ENCODE data around the gene POU2AF1.
"Not testable (repeated sequence)": the region's sequence is repeated elsewhere in the genome, so short reads cannot be mapped to it uniquely, and the experiment has no call there.

The POU2AF1 gene

GRCh38 chr11:111395749-111396148, 16.7 kb upstream of the POU2AF1 start:
- H3K79me2 ChIP-seq (ENCODE audit: insufficient read depth, low read length), result 0 out of 2 replicates have a peak, but pooled peaks cover 9% of the 10 kb centered on the region
- H4K20me1 ChIP-seq (ENCODE audit: low read depth, low read length), result no peaks in the 10 kb centered on the region
- H3K4me2 ChIP-seq (ENCODE audit: low read depth, low read length, poor library complexity, severe bottlenecking), result no peak overlapping the region
- no peak for TF ChIP-seq EZH2phosphoT487 (conservative IDR thresholded peaks at IDR 0.05; ENCODE audit: low read length)
- TF ChIP-seq, protein P1, sequence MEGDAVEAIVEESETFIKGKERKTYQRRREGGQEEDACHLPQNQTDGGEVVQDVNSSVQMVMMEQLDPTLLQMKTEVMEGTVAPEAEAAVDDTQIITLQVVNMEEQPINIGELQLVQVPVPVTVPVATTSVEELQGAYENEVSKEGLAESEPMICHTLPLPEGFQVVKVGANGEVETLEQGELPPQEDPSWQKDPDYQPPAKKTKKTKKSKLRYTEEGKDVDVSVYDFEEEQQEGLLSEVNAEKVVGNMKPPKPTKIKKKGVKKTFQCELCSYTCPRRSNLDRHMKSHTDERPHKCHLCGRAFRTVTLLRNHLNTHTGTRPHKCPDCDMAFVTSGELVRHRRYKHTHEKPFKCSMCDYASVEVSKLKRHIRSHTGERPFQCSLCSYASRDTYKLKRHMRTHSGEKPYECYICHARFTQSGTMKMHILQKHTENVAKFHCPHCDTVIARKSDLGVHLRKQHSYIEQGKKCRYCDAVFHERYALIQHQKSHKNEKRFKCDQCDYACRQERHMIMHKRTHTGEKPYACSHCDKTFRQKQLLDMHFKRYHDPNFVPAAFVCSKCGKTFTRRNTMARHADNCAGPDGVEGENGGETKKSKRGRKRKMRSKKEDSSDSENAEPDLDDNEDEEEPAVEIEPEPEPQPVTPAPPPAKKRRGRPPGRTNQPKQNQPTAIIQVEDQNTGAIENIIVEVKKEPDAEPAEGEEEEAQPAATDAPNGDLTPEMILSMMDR (IDR thresholded peaks at IDR 0.05; ENCODE audit: insufficient read depth, low read length, poor library complexity, severe bottlenecking), result no peak
- H3K9me3 ChIP-seq (ENCODE audit: insufficient read depth, low read length), result no peaks in the 10 kb centered on the region
- peak overlapping the region; percentile 75; the same call in 1 of the 2 replicates for H3K9ac ChIP-seq (ENCODE audit: low read length)
- peak overlapping the region; percentile 98 for H3K27ac ChIP-seq (ENCODE audit: low read depth, low read length)
- no peaks in the 10 kb centered on the region for H3K27me3 ChIP-seq (ENCODE audit: low read length)
- no peak overlapping the region for H2AFZ ChIP-seq (ENCODE audit: low read depth, low read length, severe bottlenecking)
- peaks cover 46% of the 10 kb centered on the region for H3F3A ChIP-seq (ENCODE audit: insufficient read depth)
- no peaks in the 10 kb centered on the region for H3K36me3 ChIP-seq (ENCODE audit: low read length)
- no peaks in the 10 kb centered on the region for H3K9me2 ChIP-seq (replicated peaks; ENCODE audit: insufficient read depth, low read length)
- no peak overlapping the region for H3K4me3 ChIP-seq (ENCODE audit: insufficient read depth, low read length, poor library complexity, severe bottlenecking)

GRCh38 chr11:111395081-111395480, 16.0 kb upstream of the POU2AF1 start:
- Histone ChIP-seq H3F3A (ENCODE audit: insufficient read depth) (peaks cover 41% of the 10 kb centered on the region), H3K79me2 (ENCODE audit: insufficient read depth, low read length) (0 out of 2 replicates have a peak, but pooled peaks cover 9% of the 10 kb centered on the region), H3K27ac (ENCODE audit: low read depth, low read length) (peak overlapping the region; percentile 98), H2AFZ (ENCODE audit: low read depth, low read length, severe bottlenecking) (no peak overlapping the region), H3K4me2 (ENCODE audit: low read depth, low read length, poor library complexity, severe bottlenecking) (peak overlapping the region; percentile 43), H3K27me3 (ENCODE audit: low read length) (no peaks in the 10 kb centered on the region), H3K9ac (ENCODE audit: low read length) (peak overlapping the region; percentile 75; the same call in 1 of the 2 replicates), H3K4me3 (ENCODE audit: insufficient read depth, low read length, poor library complexity, severe bottlenecking) (no peak overlapping the region), H4K20me1 (ENCODE audit: low read depth, low read length) (no peaks in the 10 kb centered on the region), H3K9me3 (ENCODE audit: insufficient read depth, low read length) (no peaks in the 10 kb centered on the region), H3K36me3 (ENCODE audit: low read length) (no peaks in the 10 kb centered on the region), H3K9me2 (replicated peaks; ENCODE audit: insufficient read depth, low read length) (no peaks in the 10 kb centered on the region)
- TF ChIP-seq, protein P1 (IDR thresholded peaks at IDR 0.05; ENCODE audit: insufficient read depth, low read length, poor library complexity, severe bottlenecking), result no peak
- no peak for TF ChIP-seq EZH2phosphoT487 (conservative IDR thresholded peaks at IDR 0.05; ENCODE audit: low read length)

DNA sequence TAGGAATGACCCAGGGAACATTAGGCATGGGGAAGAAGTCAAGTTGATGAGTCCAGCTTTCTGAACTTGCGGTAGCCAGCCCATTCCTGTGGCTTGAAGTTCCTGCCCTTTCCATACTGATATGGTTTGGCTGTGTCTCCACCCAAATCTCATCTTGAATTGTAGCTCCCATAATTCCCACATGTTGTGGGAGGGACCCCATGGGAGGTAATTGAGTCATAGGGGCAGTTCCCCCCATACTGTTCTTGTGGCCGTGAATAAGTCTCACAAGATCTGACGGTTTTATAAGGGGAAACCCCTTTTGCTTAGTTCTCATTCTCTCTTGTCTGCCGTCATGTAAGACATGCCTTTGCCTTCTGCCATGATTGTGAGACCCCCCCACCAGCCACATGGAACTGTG, 15.1 kb upstream of the POU2AF1 start:
- Histone ChIP-seq H3K9ac (ENCODE audit: low read length) (peak overlapping the region; percentile 75; the same call in 1 of the 2 replicates), H3F3A (ENCODE audit: insufficient read depth) (peaks cover 38% of the 10 kb centered on the region), H3K27ac (ENCODE audit: low read depth, low read length) (peak overlapping the region; percentile 98), H3K4me2 (ENCODE audit: low read depth, low read length, poor library complexity, severe bottlenecking) (peak overlapping the region; percentile 43)
- not testable (repeated sequence) for H3K9me2 ChIP-seq (replicated peaks; ENCODE audit: insufficient read depth, low read length); H2AFZ ChIP-seq (ENCODE audit: low read depth, low read length, severe bottlenecking); H3K79me2 ChIP-seq (ENCODE audit: insufficient read depth, low read length); H3K9me3 ChIP-seq (ENCODE audit: insufficient read depth, low read length); H3K4me3 ChIP-seq (ENCODE audit: insufficient read depth, low read length, poor library complexity, severe bottlenecking); H3K27me3 ChIP-seq (ENCODE audit: low read length); H3K36me3 ChIP-seq (ENCODE audit: low read length); H4K20me1 ChIP-seq (ENCODE audit: low read depth, low read length)

GRCh38 chr11:111393585-111393984, 14.5 kb upstream of the POU2AF1 start:
- H3K27me3 ChIP-seq (ENCODE audit: low read length), result no peaks in the 10 kb centered on the region
- peaks cover 34% of the 10 kb centered on the region for H3F3A ChIP-seq (ENCODE audit: insufficient read depth)
- no peaks in the 10 kb centered on the region for H3K9me3 ChIP-seq (ENCODE audit: insufficient read depth, low read length)
- 0 out of 2 replicates have a peak, but pooled peaks cover 9% of the 10 kb centered on the region for H3K79me2 ChIP-seq (ENCODE audit: insufficient read depth, low read length)
- H3K9ac ChIP-seq (ENCODE audit: low read length), result peak overlapping the region; percentile 6; the same call in 1 of the 2 replicates
- H3K4me3 ChIP-seq (ENCODE audit: insufficient read depth, low read length, poor library complexity, severe bottlenecking), result no peak overlapping the region
- peak overlapping the region; percentile 98 for H3K27ac ChIP-seq (ENCODE audit: low read depth, low read length)
- H2AFZ ChIP-seq (ENCODE audit: low read depth, low read length, severe bottlenecking), result no peak overlapping the region
- no peaks in the 10 kb centered on the region for H3K36me3 ChIP-seq (ENCODE audit: low read length)
- no peaks in the 10 kb centered on the region for H3K9me2 ChIP-seq (replicated peaks; ENCODE audit: insufficient read depth, low read length)
- H4K20me1 ChIP-seq (ENCODE audit: low read depth, low read length), result no peaks in the 10 kb centered on the region
- peak overlapping the region; percentile 19 for H3K4me2 ChIP-seq (ENCODE audit: low read depth, low read length, poor library complexity, severe bottlenecking)
- TF ChIP-seq EZH2phosphoT487 (conservative IDR thresholded peaks at IDR 0.05; ENCODE audit: low read length), result no peak
- TF ChIP-seq, protein P1 (IDR thresholded peaks at IDR 0.05; ENCODE audit: insufficient read depth, low read length, poor library complexity, severe bottlenecking), result no peak
